IPS-NIHi7 (cell line): ENCODE data around the gene CCNK.
A peak's percentile ranks its signal among the peaks of the same experiment; 100 is the strongest.

Experiments
- DNase-seq: peaks from one replicate; pipeline ENCODE4 v3.0.0; 2012; ENCODE audit warnings: mixed read lengths; ENCODE audit errors: extremely low spot score

Gene CCNK

DNA sequence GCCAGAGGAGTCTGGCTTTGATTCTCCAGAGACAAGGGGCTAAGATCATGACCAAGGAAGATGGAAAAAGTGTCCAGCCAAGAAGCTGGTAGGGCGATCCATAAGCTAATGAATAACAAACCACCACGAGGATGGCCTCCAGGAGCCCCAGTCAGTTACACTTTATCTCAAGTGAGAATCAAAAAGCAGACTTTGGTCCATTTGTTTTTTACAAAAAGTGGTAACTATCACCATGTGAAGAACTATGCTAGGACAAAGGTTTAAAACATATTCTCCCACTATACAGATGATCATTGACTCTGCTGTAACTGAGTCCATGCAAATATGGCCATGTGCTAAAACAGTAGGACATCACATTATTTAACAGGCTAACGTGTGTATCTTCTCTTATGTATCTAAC lies 14.5 kb upstream of the CCNK start:
- DNase-seq: no peak

DNA sequence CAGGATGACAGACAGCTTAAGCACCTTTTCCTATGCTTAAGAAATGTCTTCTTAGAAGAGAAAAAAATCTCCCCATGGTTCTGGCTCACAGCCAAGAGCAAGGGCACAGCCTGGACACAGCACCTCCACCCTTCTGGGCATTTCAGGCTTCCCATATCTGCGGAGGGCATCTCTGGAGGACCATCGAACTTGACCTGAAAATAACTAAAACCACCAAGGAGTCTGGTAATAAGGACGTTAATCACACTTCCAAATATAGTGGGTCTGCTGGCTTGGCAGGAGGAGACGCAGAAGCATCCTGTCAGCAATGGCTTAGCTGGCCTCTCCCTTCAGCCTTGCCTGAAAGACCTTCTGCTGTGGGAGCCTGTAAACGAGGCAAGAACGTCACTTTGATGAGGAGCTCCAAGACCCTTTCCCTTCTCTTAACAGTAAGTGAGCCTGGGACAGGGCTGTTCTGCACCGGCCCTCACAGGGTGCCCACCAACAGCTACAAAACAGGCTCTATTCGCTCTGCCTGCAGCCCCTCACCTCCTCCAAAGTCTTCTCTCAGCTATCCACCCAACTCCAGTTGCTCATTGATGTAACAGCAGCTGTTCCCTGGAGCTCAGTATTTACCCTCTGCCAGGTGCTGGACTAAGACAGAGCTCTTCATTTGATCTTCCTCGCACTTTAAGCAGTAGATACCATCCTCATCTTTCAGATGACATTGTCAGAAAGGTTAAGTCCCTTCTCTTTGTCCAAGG lies 13.7 kb upstream of the CCNK start:
- DNase-seq: no peak

DNA sequence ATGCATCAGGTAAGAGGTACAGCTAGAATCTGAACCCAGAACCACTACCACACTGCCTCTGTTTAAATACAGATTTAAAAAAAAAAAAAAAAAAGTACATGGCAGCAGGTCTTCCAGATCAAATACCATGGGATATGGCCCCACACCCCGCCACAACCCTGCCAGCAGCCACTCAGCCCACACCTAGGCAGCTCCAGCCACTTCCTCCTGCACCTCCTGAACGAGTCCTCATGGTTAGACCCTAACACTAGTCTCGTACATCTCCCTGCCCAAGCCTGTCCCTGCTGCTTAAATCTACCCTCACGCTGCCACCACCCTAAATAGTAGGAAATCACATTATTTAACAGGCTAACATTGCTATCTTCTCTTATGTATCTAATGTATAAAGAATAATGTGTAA lies 13.1 kb upstream of the CCNK start:
- no peak for DNase-seq

DNA sequence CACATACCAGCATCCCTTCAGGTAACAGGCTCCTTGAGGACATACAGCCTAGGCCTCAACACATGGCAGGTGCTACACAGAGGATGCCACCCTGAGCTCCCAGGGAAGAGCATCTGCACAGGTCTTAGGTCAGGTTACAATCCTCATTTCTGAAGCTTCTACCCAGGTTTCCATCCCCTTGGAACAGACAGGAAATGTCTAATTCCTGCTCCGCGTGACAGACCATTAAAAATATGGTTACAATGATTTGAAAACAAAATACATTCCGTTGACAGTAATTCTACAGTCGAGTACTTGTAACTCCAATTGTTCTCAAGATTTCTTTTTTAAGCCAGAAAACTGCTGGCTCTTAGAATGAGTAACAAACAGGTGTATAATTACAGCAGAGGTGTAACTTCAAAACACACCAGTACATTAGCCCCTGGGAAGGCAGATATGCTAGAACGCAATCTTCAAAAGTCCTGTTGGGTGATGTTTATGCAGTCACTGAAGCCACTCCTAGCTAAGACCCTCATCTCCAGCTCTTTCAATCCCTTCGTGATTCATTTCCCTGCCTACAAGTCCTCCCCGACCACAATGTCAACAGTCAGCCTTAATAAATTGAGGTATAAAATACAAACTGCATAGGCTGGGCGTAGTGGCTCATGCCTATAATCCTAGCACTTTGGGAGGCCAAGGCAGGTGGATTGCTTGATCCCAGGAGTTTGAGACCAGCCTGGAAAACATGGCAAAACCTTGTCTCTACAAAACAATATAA lies 12.2 kb upstream of the CCNK start:
- DNase-seq: no peak

DNA sequence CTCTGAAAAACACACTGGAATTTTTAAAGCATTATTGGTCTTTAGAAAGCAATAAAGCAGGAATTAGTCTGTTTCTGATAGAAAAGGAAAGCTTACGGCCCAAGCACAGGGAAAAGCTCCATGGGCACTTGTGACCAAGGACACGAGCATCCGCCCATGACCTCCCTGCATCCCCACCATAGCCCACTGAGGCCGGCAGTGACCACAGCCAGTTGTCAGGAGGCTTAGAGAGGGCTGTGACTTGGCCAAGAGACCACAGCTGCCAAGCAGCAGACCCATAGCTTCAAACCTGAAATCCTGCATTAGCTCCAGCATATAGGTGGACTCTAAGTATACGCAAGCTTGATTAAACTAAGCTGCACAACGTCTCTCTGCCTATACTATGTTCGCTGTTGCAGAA lies 9.5 kb upstream of the CCNK start:
- DNase-seq: no peak

DNA sequence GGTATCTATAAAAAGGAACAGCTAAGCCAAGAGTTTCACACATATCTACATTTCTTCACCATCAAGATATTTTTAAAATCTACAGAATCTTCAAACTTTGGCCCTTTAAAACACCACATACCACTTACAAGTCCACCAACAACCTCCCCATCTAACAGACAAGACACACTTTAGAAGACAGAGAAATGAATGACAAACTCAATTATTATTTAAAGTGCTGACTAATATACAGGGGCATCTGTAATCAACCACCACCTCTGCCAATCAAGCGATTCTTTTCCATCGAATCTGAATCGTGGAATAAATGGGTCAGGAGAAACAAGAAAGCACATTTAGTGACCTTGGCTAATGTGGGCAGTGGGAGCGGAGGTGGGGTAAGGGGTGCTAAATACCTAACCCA lies 8.3 kb upstream of the CCNK start:
- DNase-seq: no peak

DNA sequence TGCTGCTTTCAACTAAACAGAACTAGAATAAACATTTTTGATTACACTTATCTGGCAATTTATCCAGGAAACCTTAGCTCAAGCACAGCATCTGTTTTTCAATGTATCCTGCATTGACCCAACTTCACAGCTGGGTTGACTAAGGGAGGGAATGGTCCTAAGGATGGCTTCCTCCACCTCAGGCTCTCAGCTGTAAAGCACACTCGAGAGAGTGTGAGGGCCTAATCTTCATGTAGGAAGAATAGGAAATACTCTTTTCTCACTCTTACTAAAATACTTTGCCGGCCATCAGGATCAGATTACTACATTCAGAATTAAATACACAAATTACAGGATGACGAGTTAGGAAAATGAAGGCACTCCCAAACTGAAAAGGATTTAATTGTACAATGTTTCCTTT lies 7.8 kb upstream of the CCNK start:
- DNase-seq: no peak

DNA sequence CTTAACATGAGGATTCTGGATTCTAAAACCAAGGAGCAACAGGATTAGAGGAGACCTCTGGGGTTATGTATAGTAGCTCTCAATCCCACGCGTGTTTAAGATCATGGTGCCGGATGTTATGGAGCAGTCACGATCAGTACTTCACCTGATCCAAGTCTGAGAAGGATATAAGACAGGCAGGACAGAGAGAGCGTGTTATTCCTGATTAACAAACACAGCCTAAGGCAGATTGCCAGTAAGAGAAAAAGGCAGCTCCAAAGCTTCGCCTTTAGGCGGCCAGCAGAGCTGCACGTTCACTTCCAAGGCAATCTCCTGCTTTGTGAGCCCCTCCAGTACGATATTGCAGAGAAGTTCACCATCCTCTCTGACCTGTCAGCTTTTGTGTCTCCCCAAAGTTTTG lies 6.0 kb upstream of the CCNK start:
- no peak for DNase-seq

DNA sequence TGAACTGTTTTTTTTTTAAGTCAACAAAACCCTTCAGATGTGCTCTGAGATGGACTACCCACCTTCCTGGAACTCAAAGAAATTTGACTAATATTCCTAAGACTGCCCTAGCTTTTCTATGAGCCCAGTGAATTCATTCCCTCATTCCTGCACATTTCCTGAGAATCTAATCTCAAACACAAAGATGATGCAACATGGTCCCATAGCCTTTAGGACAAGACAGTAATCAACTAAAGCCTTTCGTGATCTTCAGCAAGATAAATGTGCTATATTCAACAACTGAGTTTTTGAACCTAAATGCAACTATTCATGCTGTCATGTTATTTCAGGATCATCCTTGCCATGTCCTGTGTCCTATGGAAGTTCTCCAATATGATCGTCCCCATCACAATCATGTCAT lies 5.5 kb upstream of the CCNK start:
- no peak for DNase-seq

DNA sequence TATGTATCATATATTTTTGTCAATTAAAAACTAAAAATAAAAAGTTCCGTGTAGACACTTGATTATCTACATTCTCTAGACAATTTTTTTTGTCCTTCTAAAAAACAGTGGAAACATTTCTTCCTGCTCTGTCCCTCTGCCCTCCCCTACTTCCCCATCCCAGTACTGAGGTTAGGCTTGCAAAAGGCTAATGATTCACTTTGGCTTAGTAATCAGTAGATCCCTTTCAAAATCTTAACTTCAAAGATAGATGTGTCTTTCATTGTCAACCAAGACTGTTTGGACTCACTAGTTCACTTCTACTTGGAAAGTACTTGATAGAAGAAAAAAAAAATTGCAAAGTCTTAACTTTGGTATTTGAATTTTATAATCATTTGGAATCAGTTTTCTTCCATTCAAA lies 4.3 kb upstream of the CCNK start:
- no peak for DNase-seq

DNA sequence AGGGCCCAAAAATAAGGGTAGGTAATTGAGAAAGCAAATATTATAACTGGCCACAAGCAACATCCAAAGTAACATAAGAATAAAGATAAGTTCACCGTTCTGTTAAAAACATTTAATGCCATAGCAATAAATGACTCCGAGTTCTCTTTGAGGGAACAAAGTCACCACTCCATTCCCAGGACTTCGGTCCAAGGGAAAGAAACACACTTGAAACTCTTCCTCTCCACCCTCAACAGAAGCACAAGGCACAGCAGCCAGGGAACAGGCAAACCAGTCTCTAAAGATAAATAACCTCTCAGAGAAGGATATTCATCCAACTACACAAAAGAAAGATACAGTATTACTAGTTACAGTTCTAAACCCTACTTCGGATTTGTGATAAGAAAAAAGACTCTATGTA lies 3.1 kb upstream of the CCNK start:
- DNase-seq: no peak

DNA sequence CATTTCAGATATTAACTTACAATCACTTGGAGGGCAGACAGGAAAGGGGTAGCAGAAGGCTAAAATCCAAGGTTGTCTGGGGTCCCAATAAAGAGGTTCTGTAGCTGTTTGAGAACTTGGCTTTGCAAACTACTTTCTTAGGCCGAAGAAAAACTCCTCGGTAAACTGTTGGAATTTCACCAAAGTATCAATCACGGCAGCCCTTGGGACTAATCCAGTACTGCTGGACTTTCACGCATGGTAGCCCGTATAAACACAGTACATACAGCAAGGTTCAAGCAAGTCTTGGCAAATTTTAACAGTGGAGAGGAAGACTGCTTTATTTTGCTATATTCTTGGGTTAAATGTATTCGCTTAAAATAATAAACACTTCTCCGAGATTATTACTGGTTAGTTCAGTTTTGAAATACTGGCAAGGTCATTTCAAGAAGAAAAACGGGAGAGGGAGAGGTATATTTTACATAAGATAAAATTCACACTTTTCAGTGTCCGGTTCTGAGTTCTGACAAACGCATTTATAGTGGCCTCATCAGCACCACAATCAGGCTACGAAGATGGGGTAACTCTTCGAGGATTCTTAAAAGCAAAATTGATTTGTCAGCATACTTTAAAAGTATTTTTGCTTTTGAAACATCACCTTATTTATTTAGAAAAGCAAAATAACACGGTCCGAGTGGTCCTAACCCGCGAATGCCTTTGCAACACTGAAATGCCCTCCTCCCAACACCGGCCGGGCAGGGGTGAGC lies 1.9 kb upstream of the CCNK start:
- DNase-seq: no peak

DNA sequence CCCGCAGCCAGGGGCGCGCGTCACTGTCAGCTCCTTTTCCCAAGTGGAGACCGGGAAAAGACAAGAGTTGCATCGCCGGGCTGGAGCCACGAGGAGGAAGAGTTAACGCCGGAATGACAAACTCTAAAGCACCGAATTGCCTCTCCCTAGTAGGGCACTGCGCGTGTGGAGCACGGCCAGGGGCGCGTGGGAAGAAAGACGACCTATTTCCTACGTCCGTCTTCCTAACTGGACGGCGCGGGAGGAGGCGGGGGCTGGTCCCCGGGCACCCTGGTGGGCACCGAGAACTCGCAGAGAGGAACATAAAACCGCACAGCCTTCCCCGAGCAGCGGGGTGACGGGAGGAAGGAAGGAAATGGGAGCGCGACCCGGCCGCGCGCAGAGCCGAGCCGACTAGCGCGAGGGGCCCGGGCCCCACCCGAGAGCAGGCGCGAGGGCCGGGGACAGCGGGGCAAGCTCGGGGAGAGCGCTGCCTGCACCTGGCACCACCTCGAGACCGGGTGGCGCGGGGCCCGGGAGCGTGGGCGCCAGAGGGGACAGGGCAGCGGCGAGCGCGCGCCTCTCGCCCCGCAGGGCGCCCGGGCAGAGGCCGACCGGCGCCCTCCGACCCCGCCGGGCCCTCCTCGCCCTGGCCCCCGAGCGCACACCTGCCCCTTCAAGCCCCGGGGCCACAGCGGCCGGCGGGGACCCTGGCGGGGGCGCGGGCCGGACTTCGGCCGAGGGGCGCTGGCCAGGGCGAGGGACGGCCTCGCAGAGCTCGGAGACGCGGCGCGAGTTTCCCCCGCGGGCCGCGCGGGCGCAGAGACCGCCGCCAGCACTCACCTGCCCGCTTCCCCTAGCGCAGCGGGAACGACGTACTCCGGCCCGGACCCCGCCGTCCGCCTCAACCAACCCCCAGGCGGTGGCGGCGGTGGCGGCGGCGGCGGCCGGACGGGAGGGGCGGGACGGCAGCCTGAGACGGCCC lies 1.0 kb upstream of the CCNK start, which contains the start of gene SETD3:
TSS of gene SETD3 (minus strand) at position 954 of the 964 bp plus-strand sequence. CDS start 15,054 bp downstream, outside the sequence.
- peak; percentile 56 for DNase-seq

DNA sequence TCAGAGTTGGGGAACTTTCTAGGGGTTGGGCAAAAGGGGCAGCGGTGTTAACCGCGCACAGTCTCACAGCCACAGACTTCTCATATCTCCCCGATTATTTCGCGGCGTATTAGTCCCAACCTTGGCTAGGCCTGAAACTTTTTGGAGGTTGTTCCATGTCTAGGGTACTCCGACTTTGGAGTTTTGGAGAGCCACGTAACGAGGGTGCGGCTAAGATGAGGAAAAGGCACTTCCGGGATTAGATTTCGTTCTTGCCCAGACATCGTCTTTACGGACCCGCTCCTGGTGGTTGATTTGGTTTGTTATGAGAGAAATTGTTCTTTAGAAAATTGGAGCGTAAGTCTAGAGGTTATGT lies 513 bp downstream of the CCNK start:
- DNase-seq: no peak

DNA sequence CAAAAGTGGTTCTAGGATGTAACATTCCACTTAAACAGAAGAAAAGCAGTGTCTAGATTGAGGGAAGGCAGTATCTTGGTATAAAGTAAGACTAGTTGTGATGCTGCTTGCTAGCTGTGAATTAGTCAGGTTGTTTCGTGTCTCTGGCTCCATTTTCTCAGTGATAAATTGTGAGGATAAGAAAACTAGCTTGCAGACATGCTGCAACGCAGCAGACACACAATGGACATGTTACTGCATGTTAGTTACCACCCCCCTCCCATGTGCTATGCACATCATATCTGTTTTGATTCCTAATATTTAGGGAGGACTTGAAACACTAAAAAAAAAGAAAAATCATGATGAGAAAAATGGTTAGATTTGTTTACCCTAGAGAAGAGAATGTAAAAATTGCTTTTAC lies 2.9 kb downstream of the CCNK start:
- no peak for DNase-seq

DNA sequence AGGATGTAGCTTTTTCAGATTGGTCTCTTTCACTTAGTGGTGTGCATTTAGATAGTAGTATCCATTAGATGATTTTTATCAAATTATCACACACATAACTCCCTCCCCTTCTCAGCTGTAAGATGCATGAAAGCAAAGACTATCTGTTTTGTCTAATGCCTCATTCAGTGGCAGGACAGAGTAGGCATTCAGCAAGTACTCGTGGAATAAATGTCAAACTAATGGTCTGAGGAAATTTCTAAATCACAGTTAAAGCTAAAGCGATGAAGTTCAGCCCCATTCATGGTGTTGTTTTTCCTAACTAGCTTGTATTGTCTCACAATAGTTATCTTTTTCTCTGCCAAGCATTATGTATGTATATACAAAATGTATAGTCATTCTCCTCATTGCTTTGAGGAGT lies 16.1 kb downstream of the CCNK start:
- DNase-seq: no peak

DNA sequence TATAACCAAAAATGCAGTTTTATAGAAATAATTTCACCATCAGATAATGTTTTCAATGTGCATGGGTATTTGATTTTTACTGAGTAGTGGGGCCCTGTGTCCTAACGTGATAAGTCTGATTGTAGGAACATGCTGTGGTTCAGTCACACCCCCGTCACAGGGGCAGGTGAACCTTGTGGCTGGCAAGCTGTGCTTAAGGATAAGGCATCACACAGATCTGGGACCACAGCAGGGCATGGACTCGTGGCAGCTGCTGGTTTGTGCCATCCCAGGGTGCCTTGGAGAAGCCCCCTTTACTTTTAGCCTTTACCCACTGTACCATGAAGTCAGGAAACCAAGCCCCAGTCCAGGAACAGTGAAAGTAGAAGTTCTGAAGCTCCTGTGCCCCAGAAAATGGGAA lies 16.7 kb downstream of the CCNK start:
- DNase-seq: no peak

DNA sequence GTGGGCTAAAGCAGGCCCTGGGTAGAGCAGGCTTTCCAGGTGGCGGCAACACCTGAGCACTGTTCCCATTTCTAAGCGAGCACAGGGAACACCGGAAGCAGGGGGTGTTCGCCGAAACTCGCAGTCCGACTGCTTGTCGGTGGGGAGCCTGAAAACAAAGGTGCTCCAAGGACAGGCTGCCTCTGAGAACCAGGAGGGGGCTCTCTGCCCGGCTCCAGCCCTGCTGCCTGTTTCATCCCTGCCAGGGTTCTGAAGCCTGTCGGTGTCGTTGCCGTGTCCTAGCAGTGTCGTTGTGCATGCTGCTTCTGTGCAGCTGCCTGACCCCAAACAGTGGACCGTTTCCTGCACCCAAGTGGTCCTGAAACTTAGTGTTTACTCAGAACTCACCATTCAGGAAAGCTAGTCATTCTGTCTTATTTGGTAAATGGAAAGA lies 21.8 kb downstream of the CCNK start:
- peak; percentile 56 for DNase-seq

DNA sequence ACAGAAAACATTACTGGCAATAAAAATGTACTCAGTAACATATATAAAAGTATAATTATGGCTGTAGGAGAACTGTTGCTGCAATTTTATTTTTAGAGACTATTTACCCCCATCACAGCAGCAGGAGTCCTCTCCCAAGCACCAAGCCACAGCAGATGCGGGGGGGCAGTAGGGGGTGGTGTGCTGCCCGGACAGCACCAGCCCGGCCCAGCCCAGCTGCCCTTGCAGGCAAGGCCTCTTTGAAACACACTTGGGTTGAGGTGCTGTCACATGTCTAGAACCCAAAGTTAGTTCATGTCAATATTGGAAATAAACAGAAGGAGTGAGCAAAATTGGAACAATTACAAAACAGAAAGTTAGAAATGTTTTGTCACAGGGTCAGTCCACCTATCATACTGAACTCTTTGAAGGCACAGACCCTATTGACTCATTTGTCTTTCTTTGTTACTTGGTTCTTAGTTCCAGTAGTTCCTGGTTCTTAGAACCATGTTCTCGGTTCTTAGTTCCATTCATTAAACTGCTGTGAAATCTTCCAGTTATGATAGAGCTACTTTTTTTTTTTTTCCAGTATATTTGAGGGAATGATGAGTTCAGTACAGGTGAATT lies 22.7 kb downstream of the CCNK start:
- no peak for DNase-seq

DNA sequence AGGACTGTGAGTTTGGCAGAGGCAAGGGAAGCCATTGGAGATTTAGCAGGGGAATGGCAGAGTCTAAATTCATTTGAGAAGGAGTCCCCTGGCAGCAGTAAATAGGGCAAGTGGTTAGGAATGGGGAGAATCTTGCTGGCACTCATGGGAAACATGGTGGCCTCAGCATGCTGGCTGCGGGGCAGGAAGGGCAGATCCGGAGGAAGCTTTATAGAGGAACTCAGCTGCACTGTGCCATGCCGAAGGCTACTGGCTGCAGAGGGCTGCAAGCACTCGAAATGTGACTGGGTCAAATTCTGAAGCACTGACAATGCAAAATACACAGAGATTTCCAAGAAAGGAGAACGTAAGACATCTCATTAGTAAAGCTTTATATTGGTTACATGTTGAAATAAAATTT lies 23.9 kb downstream of the CCNK start:
- DNase-seq: no peak

DNA sequence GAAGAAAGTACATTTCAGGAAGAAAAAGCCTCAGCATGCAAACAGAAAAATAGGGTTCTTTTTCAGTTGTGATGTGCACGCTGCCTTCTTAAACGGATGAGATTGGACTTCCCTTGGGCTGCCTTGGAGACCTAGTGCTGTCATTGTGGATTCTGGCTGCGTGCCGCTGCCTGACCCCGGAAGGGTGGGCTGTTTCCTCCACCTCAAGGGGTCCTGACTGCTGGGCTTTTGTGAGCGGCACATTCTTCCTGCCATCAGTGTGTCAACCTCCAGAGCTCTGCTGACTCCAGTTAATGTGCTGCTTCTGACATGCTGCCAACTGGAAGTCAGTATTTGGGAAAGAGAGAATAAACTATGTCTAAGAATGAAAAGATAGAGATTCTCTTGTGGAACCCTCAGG lies 25.1 kb downstream of the CCNK start:
- no peak for DNase-seq
